ENCODE measurements around the gene DNAJB4.
"Not testable (repeated sequence)": the region's sequence is repeated elsewhere in the genome, so short reads cannot be mapped to it uniquely, and the experiment has no call there.

DNAJB4 gene

GRCh38 chr1:78040484-78041089 lies 35.8 kb downstream of the DNAJB4 start:
- DNase-seq = no peak

GRCh38 chr1:78043436-78043835 lies 38.7 kb downstream of the DNAJB4 start:
- no peak for DNase-seq

GRCh38 chr1:78044796-78045562 lies 40.2 kb downstream of the DNAJB4 start:
- DNase-seq = no peak

GRCh38 chr1:78045563-78045925 lies 40.8 kb downstream of the DNAJB4 start:
- no peak for DNase-seq

GRCh38 chr1:78045926-78046778 lies 41.4 kb downstream of the DNAJB4 start, which contains the start of gene GIPC2:
TSS of gene GIPC2 (plus strand) at chr1:78045966. CDS start at chr1:78046095, 129 bp downstream.
- DNase-seq = no peak

- no peak for DNase-seq
Measured at GRCh38 chr1:78047106-78047505, 42.4 kb downstream of the DNAJB4 start.

GRCh38 chr1:78047631-78048030 lies 42.9 kb downstream of the DNAJB4 start:
- no peak for DNase-seq

- DNase-seq = no peak
Measured at GRCh38 chr1:78048446-78048845, 43.7 kb downstream of the DNAJB4 start.

GRCh38 chr1:78049396-78049795 lies 44.7 kb downstream of the DNAJB4 start:
- no peak for DNase-seq

- DNase-seq = no peak
Measured at GRCh38 chr1:78051005-78051404, 46.3 kb downstream of the DNAJB4 start.

- DNase-seq = no peak
Measured at GRCh38 chr1:78052685-78053405, 48.1 kb downstream of the DNAJB4 start.

GRCh38 chr1:78053498-78053897 lies 48.8 kb downstream of the DNAJB4 start:
- no peak for DNase-seq

- DNase-seq = no peak
Measured at GRCh38 chr1:78054559-78054958, 49.8 kb downstream of the DNAJB4 start.

- DNase-seq = no peak
Measured at GRCh38 chr1:78054972-78055371, 50.2 kb downstream of the DNAJB4 start.

GRCh38 chr1:78055565-78056132 lies 50.9 kb downstream of the DNAJB4 start:
- DNase-seq = no peak

GRCh38 chr1:78058670-78059069 lies 53.9 kb downstream of the DNAJB4 start:
- DNase-seq = no peak

GRCh38 chr1:78060857-78061563 lies 56.3 kb downstream of the DNAJB4 start:
- no peak for DNase-seq

GRCh38 chr1:78061825-78062523 lies 57.2 kb downstream of the DNAJB4 start:
- DNase-seq = no peak

- DNase-seq = not testable (repeated sequence)
Measured at GRCh38 chr1:78064886-78065285, 60.1 kb downstream of the DNAJB4 start.
